Heart left ventricle (tissue), 16 donors: ENCODE results near the gene CEP128. TPM values are rescaled to one million over a fixed set of nuclear protein-coding genes. Genes with fewer than 3 reads are reported as not detected.

Experiments used
- ATAC-seq, 4 donors: fragments of 200-7000 bp; cut with Tn5 transposase; one replicate each; pipeline ENCODE4 v1.9.1; 2020 to 2022; ENCODE audit warnings: moderate library complexity in 4 of 4, mild to moderate bottlenecking in 3 of 4, moderate number of reproducible peaks in 1 of 4
- DNase-seq, 5 donors: peaks; one replicate each; pipeline ENCODE4 v3.0.0-alpha.2; 2020
- H3K27ac ChIP-seq, 12 donors: fragments of 200-600 bp; sonication (generic) in 4 of 12; one replicate each; pipeline versions ENCODE4 v1.5.0 to v1.8.0; 2016 to 2022; ENCODE audit warnings: mild to moderate bottlenecking in 2 of 12
- H3K27me3 ChIP-seq, 9 donors: fragments of 200-600 bp; sonication (generic) in 2 of 9; one replicate each; pipeline versions ENCODE4 v1.5.1 to v1.8.0; 2016 to 2022; ENCODE audit warnings: mild to moderate bottlenecking in 3 of 9
- H3K36me3 ChIP-seq, 9 donors: fragments of 200-600 bp; sonication (generic) in 2 of 9; one replicate each; pipeline versions ENCODE4 v1.5.0 to v1.8.0; 2018 to 2022; ENCODE audit warnings: mild to moderate bottlenecking in 2 of 9
- H3K4me1 ChIP-seq, 12 donors: fragments of 200-600 bp; sonication (generic) in 4 of 12; one replicate each; pipeline versions ENCODE4 v1.5.0 to v1.8.0; 2016 to 2022; ENCODE audit warnings: mild to moderate bottlenecking in 3 of 12
- H3K4me3 ChIP-seq, 12 donors: fragments of 200-600 bp; sonication (generic) in 4 of 12; one replicate each; pipeline versions ENCODE4 v1.5.0 to v1.8.0; 2017 to 2022; ENCODE audit warnings: mild to moderate bottlenecking in 9 of 12, moderate library complexity in 4 of 12
- H3K9me3 ChIP-seq, 12 donors: fragments of 200-600 bp; sonication (generic) in 4 of 12; one replicate each; pipeline versions ENCODE4 v1.5.0 to v1.8.0; 2016 to 2022; ENCODE audit warnings: mild to moderate bottlenecking in 1 of 12
- POLR2A ChIP-seq, 2 donors: fragments of 450-650 bp; IDR thresholded peaks; one replicate each; pipeline ENCODE4 v1.6.1; 2017; ENCODE audit warnings: antibody characterized with exemption in 2 of 2, mild to moderate bottlenecking in 2 of 2, moderate library complexity in 2 of 2
- WGBS, 4 donors: extraction: QIAGEN DNeasy Blood & Tissue Kit in 2 of 4; methylation state at CpG; one replicate each; pipeline versions ENCODE4 v1.1.5 to v1.1.7; 2013 to 2018; 5-methylcytosine and 5-hydroxymethylcytosine counted together
- intact Hi-C, 10 donors: fragments of 100-400 bp; cut with DNase I; formaldehyde crosslinking; loops; one replicate each; pipeline versions ENCODE4 v1.11.1 to v1.14.2; 2022
- polyA plus RNA-seq, 2 donors: library from polyadenylated mRNA; stranded (reverse); fragments of 200-250 nt; gene quantifications; one replicate each; pipeline ENCODE4 v1.2.3, GENCODE V29; 2013
- total RNA-seq, 9 donors: library from RNA; depleted of rRNA in 2 of 9; stranded (reverse); fragments of >200 nt in 2 of 9; fragmentation: NEBNext Ultra II Directional in 3 of 9; extraction: Animal tissue kit (Norgen Biotek cat#: 25700) in 3 of 9; gene quantifications; one replicate each; pipeline versions ENCODE4 v1.1.0 to v1.2.4, GENCODE V29; 2016 to 2023
- TF ChIP-seq, protein P1 (sequence below), 12 donors: fragments of 200-600 bp; sonication (generic) in 4 of 12; IDR thresholded peaks; one replicate each; pipeline versions ENCODE4 v1.5.0 to v1.8.0; 2018 to 2022; ENCODE audit warnings: antibody characterized with exemption in 12 of 12, mild to moderate bottlenecking in 5 of 12
- donor health status: ischemic (EF 13 %, LVEDD 7.1; RV severe dilation, severe dysfunction).
- donor health status: healthy with polysubstance abuse.
- donor health status: DM: no; HTN: yes; CAD: no.
- donor health status: DM: no; HTN: no; CAD: no.
- donor health status: ischemic (EF 25% LVEDD 6.9; RV normal size, moderate dysfunction).
- donor health status: ischemic (EF 25% LVEDD 5.7; RV mildly dilated, moderate dysfunction).
- donor health status: healthy.
- donor health status: DM: yes; HTN: yes; CAD: no.
- donor health status: ischemic (EF 35%, LVEDD 5.7; RV mildly dilated, moderate dysfunction).
- donor health status: nonischemic (EF 11% LVEDD 7.7; RV severe dilation, severe dysfunction).
- donor health status: DM: yes; HTN: yes; CAD: no.
- donor health status: PGD.
- donor health status: ischemic (EF 29% LVEDD 5.4; RV normal size, mild dysfunction).
- donor health status: nonischemic (EF 23%, LVEDD 6.1; RV moderate dilation, normal function).

CEP128 gene
- total and polyA plus RNA-seq, 11 donors = 0.94 to 6.6 (median 3.4) TPM

DNA sequence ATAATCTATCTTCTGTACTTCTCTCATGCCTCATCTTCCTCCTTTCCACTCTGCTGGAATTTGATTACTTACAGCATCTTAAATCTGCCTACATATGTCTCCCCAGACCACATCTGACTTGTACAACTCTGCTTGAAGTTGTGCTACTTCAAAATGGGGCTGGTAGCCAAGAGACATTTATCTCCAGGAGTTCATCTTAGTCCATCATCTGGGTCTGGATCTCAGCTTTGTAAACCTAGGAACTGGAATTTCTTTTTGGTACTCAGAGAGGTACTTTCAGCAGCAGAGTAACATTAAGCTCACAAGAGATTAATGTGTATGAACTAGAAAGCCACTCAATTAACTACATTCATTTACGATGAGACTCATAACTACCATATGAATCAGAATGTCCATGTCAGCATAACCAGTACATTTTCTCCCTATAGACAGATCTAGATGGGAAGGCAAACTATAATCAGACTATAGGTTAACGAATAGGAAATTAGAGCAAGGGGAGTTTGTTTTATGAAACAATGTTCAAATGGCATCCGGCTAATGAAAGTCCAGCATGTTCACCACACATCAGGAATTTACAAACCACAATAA lies 178.8 kb downstream of the CEP128 start:
- Histone ChIP-seq H3K4me3 (no peak overlapping the region), H3K4me1 (no peaks in the 10 kb centered on the region), H3K36me3 (peaks cover 0 to 10% (median 0%) of the 10 kb centered on the region in 9 donors), H3K9me3 (peaks cover 0 to 11% (median 0%) of the 10 kb centered on the region in 12 donors), H3K27ac (no peak overlapping the region), H3K27me3 (no peaks in the 10 kb centered on the region)
- ATAC-seq (no peak), DNase-seq (no peak)
- intact Hi-C loops = no loop called here
- 94 to 99% (median 95%) methylated on average over 3 of the region's 3 CpGs for WGBS, 4 donors
- TF ChIP-seq POLR2A (IDR thresholded peaks at IDR 0.05) = no peak
- TF ChIP-seq, protein P1, sequence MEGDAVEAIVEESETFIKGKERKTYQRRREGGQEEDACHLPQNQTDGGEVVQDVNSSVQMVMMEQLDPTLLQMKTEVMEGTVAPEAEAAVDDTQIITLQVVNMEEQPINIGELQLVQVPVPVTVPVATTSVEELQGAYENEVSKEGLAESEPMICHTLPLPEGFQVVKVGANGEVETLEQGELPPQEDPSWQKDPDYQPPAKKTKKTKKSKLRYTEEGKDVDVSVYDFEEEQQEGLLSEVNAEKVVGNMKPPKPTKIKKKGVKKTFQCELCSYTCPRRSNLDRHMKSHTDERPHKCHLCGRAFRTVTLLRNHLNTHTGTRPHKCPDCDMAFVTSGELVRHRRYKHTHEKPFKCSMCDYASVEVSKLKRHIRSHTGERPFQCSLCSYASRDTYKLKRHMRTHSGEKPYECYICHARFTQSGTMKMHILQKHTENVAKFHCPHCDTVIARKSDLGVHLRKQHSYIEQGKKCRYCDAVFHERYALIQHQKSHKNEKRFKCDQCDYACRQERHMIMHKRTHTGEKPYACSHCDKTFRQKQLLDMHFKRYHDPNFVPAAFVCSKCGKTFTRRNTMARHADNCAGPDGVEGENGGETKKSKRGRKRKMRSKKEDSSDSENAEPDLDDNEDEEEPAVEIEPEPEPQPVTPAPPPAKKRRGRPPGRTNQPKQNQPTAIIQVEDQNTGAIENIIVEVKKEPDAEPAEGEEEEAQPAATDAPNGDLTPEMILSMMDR (IDR thresholded peaks at IDR 0.05) = no peak

DNA sequence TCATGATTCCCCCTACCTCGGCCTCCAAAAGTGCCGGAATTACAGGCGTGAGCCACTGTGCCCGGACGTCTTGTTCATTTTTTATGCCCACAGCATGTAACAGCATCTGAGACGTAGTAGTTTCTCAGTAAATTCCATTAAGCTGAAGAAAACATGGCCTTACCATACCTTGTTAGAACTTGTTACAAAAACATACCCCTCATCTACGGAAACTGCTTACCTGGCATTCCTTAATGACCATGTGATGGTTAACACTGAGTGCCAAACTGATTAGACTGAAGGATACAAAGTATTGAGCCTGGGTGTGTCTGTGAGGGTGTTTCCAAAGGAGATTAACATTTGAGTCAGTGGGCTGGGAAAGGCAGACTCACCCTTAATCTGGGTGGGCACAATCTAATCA lies 186.8 kb downstream of the CEP128 start:
- Histone ChIP-seq H3K4me3 (no peak overlapping the region), H3K9me3 (no peaks in the 10 kb centered on the region), H3K27ac (no peak overlapping the region), H3K4me1 (no peaks in the 10 kb centered on the region), H3K36me3 (peaks cover 0 to 8% (median 0%) of the 10 kb centered on the region in 9 donors), H3K27me3 (no peaks in the 10 kb centered on the region)
- TF ChIP-seq POLR2A (IDR thresholded peaks at IDR 0.05) = no peak
- TF ChIP-seq, protein P1 (IDR thresholded peaks at IDR 0.05) = no peak
- DNase-seq = no peak
- intact Hi-C loops = no loop called here
- 97 to 98% (median 97%) methylated on average over 7 of the region's 7 CpGs for whole genome bisulfite sequencing, 4 donors
- ATAC-seq = no peak

DNA sequence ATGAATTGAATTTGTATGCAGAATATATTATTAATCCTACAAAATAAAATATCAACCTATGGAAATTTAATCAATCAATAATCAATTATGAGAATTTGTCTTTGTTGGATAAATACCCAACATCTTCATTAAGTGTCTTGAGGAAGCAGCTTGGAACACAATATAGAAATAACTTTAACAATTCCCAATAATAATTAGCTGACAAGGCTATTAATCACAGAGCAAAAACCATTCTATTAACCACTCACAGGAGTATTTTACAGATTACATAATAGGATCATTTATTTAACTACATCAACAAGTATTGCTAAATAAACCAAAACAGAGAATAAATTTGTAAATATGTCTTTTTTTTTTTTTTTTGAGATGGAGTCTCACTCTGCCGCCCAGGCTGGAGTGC lies 190.3 kb downstream of the CEP128 start:
- intact Hi-C loops = no loop called here
- ATAC-seq (no peak), DNase-seq (no peak)
- 94 to 100% (median 98%) methylated on average over 1 of the region's 1 CpG for WGBS, 4 donors
- H3K27me3 ChIP-seq = no peaks in the 10 kb centered on the region
- H3K4me3 ChIP-seq = no peak overlapping the region
- no peak overlapping the region for H3K27ac ChIP-seq
- H3K9me3 ChIP-seq = no peaks in the 10 kb centered on the region
- H3K4me1 ChIP-seq = no peaks in the 10 kb centered on the region
- no peak for TF ChIP-seq POLR2A (IDR thresholded peaks at IDR 0.05)
- TF ChIP-seq, protein P1 (IDR thresholded peaks at IDR 0.05) = no peak
- peaks cover 0 to 8% (median 0%) of the 10 kb centered on the region in 9 donors for H3K36me3 ChIP-seq

DNA sequence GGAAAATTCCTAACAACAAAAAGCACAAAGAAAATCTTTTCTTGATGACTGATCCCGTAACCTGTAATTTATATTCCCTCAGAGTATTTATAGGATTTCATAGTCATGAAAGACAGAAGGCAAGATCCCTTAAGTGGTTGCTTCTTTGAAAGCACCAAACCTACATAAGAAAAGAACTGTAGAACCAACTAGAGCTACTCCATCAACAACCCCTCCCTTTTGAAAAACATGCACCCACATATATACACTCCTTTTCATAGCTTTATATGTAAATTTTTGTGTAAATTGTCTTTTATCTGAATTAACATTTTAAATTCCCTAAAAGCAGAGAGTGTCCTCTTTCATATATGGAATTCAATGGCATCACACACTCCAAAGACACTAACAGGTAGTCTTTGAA lies 215.3 kb downstream of the CEP128 start:
- H3K4me1 ChIP-seq = no peaks in the 10 kb centered on the region
- no peaks in the 10 kb centered on the region for H3K36me3 ChIP-seq
- H3K27ac ChIP-seq = no peak overlapping the region
- H3K27me3 ChIP-seq = no peaks in the 10 kb centered on the region
- ATAC-seq (no peak), DNase-seq (no peak)
- 89 to 97% (median 94%) methylated on average over 1 of the region's 1 CpG for WGBS, 4 donors
- no peak overlapping the region for H3K4me3 ChIP-seq
- TF ChIP-seq, protein P1 (IDR thresholded peaks at IDR 0.05) = no peak
- TF ChIP-seq POLR2A (IDR thresholded peaks at IDR 0.05) = no peak
- H3K9me3 ChIP-seq = no peaks in the 10 kb centered on the region
- intact Hi-C loops = no loop called here
